IPS DF 19.7 (cell line): ENCODE data around the gene WDR82.

Source experiments
- DNase-seq: peaks from one replicate; pipeline ENCODE4 v3.0.0-alpha.2; 2013; ENCODE audit warnings: low read depth, low spot score

The WDR82 gene

GRCh38 chr3:52278510-52279069 lies at the start of gene WDR82:
WDR82 (minus strand) TSS chr3:52278649; CDS start chr3:52278361, 288 bp downstream.
- no peak for DNase-seq

GRCh38 chr3:52327486-52328290 lies 49.2 kb upstream of the WDR82 start:
- DNase-seq, result no peak

- no peak for DNase-seq
Measured at GRCh38 chr3:52326976-52327375, 48.5 kb upstream of the WDR82 start.

GRCh38 chr3:52325686-52326085 lies 47.2 kb upstream of the WDR82 start:
- no peak for DNase-seq

- no peak for DNase-seq
Measured at GRCh38 chr3:52324676-52325075, 46.2 kb upstream of the WDR82 start.

GRCh38 chr3:52323526-52324295 lies 45.3 kb upstream of the WDR82 start:
- DNase-seq, result no peak

GRCh38 chr3:52322466-52322865 lies 44.0 kb upstream of the WDR82 start:
- DNase-seq, result no peak

GRCh38 chr3:52321481-52321880 lies 43.0 kb upstream of the WDR82 start:
- no peak for DNase-seq

GRCh38 chr3:52319921-52320595 lies 41.6 kb upstream of the WDR82 start:
- no peak for DNase-seq

GRCh38 chr3:52318186-52318816 lies 39.9 kb upstream of the WDR82 start:
- no peak for DNase-seq

GRCh38 chr3:52317208-52318000 lies 39.0 kb upstream of the WDR82 start:
- DNase-seq, result peak; percentile 61

GRCh38 chr3:52315977-52316764 lies 37.7 kb upstream of the WDR82 start, which contains the start of gene DNAH1:
DNAH1 (plus strand) TSS chr3:52316319; CDS start chr3:52322443, 6,124 bp downstream.
- no peak for DNase-seq

GRCh38 chr3:52315006-52315405 lies 36.6 kb upstream of the WDR82 start:
- no peak for DNase-seq

GRCh38 chr3:52314489-52314888 lies 36.0 kb upstream of the WDR82 start:
- no peak for DNase-seq

GRCh38 chr3:52313774-52314188 lies 35.3 kb upstream of the WDR82 start:
- no peak for DNase-seq

- no peak for DNase-seq
Measured at GRCh38 chr3:52313188-52313773, 34.8 kb upstream of the WDR82 start.

- DNase-seq, result no peak
Measured at GRCh38 chr3:52311576-52312119, 33.2 kb upstream of the WDR82 start.

GRCh38 chr3:52310861-52311575 lies 32.6 kb upstream of the WDR82 start:
- no peak for DNase-seq
